HG02759 (cell line): ENCODE results near the gene EPB41L1.

Source experiments
- ATAC-seq: cut with Tn5 transposase; IDR thresholded peaks from one replicate; pipeline ENCODE4 v1.9.1; 2021; ENCODE audit warnings: mild to moderate bottlenecking, moderate library complexity; ENCODE audit not compliant: unreplicated experiment

Gene EPB41L1

GRCh38 chr20:36255445-36255844 is 100.9 kb downstream of the EPB41L1 start:
- ATAC-seq, result no peak

GRCh38 chr20:36259177-36260061 is 104.9 kb downstream of the EPB41L1 start:
- no peak for ATAC-seq

DNA sequence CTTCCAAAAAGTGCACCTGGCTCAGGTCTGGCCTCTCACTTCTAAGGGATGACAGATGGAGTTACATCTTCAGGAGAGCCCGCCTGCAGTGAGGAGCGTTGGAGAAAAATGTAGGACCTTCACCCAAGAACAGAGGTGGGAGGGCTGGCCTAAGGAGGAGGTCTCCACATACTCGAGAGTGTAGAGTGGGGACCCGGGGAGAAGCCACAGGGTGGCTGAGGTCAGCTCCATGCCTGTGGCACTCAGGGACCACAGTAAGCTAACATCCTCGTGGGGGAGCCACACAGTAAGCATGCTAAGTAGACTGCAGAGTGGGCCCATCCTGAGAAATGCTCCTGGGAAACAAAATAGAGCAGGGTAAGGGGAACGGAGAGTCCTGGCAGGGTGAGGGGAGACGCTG is 105.8 kb downstream of the EPB41L1 start:
- ATAC-seq, result no peak

DNA sequence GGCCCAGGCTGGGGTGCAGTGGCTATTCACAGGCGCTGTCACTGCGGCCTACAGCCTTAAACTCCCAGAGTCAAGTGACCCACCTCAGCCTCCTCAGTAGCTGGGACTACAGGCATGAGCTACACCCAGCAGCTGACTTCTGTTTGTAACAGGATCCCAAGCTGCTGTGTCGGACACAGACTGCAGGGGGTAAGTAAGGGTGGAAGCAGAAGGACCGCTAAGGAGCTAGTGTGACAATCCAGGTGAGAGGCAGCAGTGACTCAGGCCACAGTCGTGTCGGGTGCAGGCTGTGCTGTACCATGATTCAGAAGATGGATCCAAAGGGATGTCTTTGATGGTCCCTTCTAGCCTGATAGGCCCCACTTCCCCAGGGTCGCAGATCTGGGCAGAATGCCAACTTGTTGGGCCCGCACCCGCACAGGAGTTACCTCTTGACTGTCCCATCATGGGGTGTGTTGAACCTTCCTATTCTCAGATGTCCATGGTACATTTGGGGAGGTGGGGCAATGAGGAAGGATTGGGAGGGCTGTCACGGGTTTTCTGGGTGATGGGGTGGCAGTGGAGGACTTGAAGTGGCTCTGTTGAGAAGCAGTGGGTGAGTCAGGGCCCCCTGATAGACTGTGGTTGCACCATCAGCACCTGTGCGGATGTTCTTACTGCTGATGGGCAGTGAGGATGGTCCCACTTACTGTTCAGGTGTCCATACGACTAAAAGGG is 107.0 kb downstream of the EPB41L1 start:
- ATAC-seq, result no peak

DNA sequence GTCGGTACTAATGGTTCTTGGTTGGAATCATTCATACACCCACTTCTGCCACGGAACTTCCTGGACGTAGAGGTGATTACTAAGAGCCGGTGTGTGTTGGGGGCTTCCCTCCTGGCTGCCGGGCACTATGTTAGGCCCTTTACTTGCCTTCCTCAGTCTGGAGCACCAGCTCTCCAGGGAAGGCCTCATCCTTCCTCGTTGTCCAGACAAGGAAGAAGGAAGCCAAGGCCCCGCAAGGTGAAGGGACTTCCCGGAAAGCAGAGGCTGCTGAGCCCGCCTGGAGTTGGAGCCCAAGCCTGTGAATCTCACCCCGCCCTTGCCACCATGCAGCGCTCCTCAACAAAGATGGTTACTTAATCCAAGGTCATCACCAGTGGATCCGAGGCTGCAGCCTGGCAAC is 107.9 kb downstream of the EPB41L1 start:
- no peak for ATAC-seq

GRCh38 chr20:36264426-36265246 is 110.1 kb downstream of the EPB41L1 start:
- no peak for ATAC-seq

DNA sequence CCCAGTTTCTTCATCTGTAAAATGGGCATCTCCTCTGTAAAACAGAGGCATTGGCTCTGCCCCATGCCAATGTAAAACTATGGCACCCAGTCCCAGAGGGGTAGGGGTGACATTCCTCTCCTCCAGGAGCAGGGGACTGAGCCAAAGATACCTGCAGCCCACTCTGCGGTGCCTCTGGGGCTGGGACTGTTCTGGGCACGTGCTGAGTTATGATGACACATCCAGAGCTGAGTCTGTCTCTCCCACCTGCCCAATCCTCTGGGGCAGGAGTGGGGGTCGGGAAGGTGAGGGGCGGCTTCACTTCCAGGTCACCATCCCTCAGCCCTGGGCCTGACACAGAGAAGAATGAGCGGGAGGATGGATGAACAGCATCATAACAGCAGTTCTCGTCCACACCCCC is 111.6 kb downstream of the EPB41L1 start:
- no peak for ATAC-seq

DNA sequence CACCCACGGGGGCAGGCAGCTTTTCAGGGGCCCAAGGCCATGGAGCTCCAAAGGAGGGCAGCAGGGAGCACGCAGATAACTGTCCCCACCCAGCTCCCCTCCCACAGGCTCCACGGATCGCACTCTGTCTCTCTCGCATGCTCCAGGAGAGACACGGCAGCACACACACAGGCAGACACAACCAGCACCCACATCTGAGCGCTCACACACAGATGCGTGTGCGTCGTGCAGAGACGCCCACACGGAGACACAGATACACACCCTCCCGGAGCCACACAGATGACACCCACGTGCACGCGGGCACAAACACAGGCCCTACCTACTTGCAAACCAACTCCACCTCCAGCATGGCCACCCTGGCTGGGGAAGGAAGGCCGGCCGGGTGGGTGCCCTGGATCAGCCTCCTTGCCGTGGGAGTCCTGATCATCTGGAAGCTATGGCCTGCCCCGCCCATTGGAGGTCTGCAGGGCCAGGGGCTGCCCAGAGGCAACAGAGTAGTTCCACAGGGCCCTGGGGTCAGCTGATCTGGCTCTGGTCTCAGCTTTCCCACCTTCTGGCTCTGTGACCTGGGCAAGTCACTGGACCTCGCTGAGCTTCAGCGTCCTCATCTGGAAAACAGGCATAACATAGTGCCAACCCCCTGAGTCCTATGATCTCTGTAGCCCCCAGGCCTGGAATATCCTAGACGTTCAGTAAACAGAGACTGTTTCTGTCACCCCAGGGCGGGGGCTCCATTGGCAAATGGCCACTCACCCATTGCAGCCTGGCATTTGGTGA is 113.3 kb downstream of the EPB41L1 start:
- ATAC-seq, result no peak

- no peak for ATAC-seq
Measured at GRCh38 chr20:36268440-36269342, 114.2 kb downstream of the EPB41L1 start.

DNA sequence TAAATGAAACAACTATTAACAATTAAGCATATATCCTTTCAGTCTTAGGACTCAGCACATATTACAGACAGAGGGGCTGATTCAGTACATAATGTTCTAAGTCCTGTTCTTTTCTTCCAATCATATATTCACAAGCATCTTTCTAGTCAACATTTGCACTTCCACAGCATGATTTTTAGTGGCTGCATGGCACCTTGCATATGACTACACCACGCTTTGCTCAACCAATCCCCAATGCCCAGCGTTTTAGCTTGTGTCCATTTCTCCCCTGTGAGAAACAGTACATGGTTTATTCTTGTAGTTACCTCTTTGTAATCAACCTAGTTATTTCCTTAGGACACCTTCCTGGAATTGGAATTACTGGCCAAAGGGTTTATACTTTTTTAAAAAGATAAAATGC is 115.0 kb downstream of the EPB41L1 start:
- ATAC-seq, result no peak

GRCh38 chr20:36270744-36271638 is 116.5 kb downstream of the EPB41L1 start:
- no peak for ATAC-seq

- ATAC-seq, result no peak
Measured at GRCh38 chr20:36271639-36272546, 117.4 kb downstream of the EPB41L1 start.

DNA sequence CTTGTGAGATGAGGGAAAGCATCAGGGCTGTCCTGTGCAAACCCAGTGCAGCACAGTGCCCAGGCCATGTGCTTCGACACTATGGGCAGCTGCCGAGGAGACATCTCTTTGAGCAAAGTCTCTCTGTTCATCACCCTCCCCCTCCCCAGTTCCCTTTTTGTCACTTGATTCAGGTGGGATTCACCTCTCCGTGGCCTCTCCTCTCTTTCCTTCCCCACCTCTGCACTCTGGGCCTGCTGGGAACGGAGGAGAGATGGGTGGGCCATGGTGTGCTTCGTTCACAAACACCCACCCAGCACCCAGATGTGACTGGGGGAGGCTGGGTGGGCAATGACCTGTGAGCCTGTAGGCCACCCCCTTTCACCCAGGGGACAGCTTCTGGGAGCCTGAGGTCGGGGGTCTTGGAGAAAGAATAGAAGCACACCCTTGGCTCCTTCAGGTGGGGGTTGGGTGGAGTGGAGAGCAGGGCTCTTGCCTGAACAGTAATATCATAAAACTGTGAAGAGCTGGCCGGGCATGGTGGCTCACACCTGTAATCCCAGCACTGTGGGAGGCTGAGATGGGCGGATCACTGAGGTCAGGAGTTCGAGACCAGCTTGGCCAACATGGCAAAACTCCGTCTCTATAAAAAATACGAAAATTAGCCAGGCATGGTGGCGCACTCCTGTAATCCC is 118.1 kb downstream of the EPB41L1 start:
- ATAC-seq, result no peak

DNA sequence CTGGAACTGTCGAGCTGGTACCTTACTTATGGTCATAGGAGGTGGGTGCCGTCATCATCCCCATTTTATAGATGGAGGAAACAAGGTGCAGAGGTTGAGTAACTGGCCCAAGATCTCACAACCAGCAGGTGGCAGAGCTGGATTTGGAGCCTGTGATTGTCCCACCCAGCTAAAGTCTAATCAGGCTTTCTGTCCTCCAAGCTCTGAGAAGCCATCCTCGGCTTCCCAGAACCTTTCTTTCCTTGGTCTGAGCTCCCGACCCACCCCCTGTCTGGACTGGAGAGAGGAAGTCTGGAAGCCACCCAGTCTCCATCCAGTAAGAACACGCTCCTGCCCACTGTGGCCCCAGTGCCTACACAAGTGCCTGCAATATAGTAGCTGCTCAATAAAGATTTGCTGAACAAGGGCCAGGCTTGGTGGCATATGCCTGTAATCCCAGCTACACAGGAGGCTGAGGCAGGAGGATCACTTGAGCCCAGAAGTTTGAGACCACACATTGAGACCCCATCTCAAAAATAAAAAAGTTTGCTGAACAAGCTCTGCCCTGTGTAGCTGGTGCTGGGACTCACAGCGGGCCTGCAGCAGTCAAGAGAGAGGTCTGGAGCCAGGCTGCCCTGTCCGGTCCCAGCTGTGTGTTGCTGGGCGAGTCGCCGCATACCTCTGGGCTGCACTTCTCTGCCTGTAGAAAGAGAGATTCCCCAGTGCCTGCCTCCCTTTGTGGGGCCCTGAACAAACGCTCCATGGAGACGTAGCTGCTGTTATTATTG is 119.1 kb downstream of the EPB41L1 start:
- ATAC-seq, result no peak

DNA sequence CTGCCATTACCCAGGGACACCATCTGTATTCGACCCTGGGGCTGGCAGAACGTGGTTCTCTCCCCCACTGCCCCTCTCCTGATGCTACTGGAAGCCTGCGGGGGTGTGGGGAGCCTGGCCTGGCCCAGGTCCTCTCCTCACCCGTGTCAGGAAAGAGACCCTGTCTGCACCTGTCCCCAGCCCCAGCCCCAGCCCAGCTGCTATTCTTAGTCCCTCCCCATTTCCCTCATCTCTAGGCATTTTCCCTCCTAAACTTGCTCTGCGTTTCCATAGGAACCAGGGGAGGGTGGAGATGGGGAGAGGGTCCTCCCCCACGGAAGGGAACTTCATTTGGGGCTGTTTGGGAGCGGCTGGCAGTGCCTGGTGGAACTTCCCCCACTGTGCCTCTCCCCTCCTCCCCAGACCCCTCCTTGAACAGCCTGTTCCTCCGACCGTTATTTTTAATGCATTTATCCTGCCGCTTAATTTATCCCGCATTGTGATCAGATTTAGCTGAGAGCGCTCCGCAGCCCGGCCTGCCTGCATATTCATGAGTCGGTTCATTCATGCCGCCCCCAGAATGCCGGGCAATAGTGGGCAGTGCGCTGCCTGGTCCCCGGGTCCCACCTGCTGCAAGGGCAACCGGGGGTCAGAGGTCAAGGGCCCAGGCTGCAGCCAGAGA is 119.8 kb downstream of the EPB41L1 start:
- ATAC-seq, result no peak

DNA sequence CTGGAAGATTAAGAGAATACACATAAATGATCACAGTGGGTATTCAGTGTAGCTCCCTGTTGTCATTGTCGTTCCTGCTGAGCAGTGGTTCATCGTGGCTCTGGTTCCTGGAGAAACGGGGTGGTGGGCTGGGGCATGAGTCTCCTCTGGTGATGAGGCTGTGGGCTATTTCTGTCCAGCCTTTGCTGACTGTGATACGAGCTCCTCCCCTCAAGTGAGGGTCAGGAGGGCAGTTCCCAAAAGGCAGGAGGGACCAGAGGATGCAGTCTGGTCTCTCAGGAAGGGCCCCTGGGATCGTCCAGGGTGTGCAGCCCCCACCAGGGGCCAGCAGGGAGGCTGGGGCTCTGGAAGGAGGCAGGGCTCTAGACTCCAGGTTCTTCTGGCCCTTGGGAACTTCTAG is 120.5 kb downstream of the EPB41L1 start:
- ATAC-seq, result no peak
